ENCODE data around the gene CLEC2A. TPM values are rescaled to one million over a fixed set of nuclear protein-coding genes. Genes with fewer than 3 reads are reported as not detected.

The CLEC2A gene
- total RNA-seq, 6 experiments from 2014 or later = not detected

- Histone ChIP-seq H3K27me3 (no peaks in the 10 kb centered on the region), H3K9me3 (no peaks in the 10 kb centered on the region), H3K4me3 (peak within 1 kb of the TSS; percentile 33 to 50 (median 48)), H3K36me3 (no peaks in the 10 kb centered on the region), H3K27ac (peak within 1 kb of the TSS; percentile 78 to 97 (median 87)), H3K4me1 (peaks cover 0 to 5% (median 0%) of the 10 kb centered on the region in 4 donors)
- DNase-seq (peak in 1 of 3 donors; percentile 18), ATAC-seq (peak; percentile 83 to 90 (median 86))
- TF ChIP-seq CTCF (IDR thresholded peaks at IDR 0.05) (no peak), POLR2A (IDR thresholded peaks at IDR 0.05) (peak; percentile 64)
- 0% methylated on average over 11 of the region's 11 CpGs for WGBS (ENCODE audit: insufficient coverage, low coverage, low lambda C conversion rate, missing lambda C conversion rate)
- intact Hi-C loops (cut with DNase I) = no loop called here
These were observed 62.6 kb downstream of the CLEC2A start, which contains the start of gene CLEC2B for GRCh38 chr12:9869307-9870161. CLEC2B (minus strand) TSS chr12:9869354.

- H3K27ac ChIP-seq = peak overlapping the region; percentile 78 to 97 (median 87)
These were observed 63.2 kb downstream of the CLEC2A start for GRCh38 chr12:9868951-9869306.

GRCh38 chr12:9868311-9868801 lies 63.8 kb downstream of the CLEC2A start:
- H3K36me3 ChIP-seq = no peaks in the 10 kb centered on the region
- no peaks in the 10 kb centered on the region for H3K27me3 ChIP-seq
- H3K27ac ChIP-seq = peak overlapping the region; percentile 78 to 97 (median 87)
- 45% methylated on average over 11 of the region's 11 CpGs for WGBS (ENCODE audit: insufficient coverage, low coverage, low lambda C conversion rate, missing lambda C conversion rate)
- no peak for TF ChIP-seq POLR2A (IDR thresholded peaks at IDR 0.05)
- TF ChIP-seq CTCF (IDR thresholded peaks at IDR 0.05) = no peak
- DNase-seq = no peak
- no peak for ATAC-seq
- H3K9me3 ChIP-seq = no peaks in the 10 kb centered on the region
- peak overlapping the region; percentile 33 to 50 (median 48) for H3K4me3 ChIP-seq
- intact Hi-C loops (cut with DNase I) = no loop called here
- peaks cover 0 to 5% (median 0%) of the 10 kb centered on the region in 4 donors for H3K4me1 ChIP-seq

More at GRCh38 chr12:9868951-9869306, 63.2 kb downstream of the CLEC2A start:
- Histone ChIP-seq H3K4me1 (peaks cover 0 to 5% (median 0%) of the 10 kb centered on the region in 4 donors), H3K9me3 (no peaks in the 10 kb centered on the region), H3K4me3 (peak overlapping the region; percentile 33 to 50 (median 48)), H3K27me3 (no peaks in the 10 kb centered on the region), H3K36me3 (no peaks in the 10 kb centered on the region)
- intact Hi-C loops (cut with DNase I) = no loop called here
- DNase-seq = no peak
- ATAC-seq = no peak
- 10% methylated on average over 4 of the region's 4 CpGs for WGBS (ENCODE audit: insufficient coverage, low coverage, low lambda C conversion rate, missing lambda C conversion rate)
- TF ChIP-seq CTCF (IDR thresholded peaks at IDR 0.05) (no peak), POLR2A (IDR thresholded peaks at IDR 0.05) (no peak)

GRCh38 chr12:9867531-9867930 lies 64.6 kb downstream of the CLEC2A start:
- WGBS (ENCODE audit: insufficient coverage, low coverage, low lambda C conversion rate, missing lambda C conversion rate) = 40% methylated on average over 4 of the region's 4 CpGs
- H3K4me3 ChIP-seq = peak overlapping the region; percentile 14 to 50 (median 14)
- ATAC-seq (no peak), DNase-seq (no peak)
- intact Hi-C loops (cut with DNase I) = no loop called here
- TF ChIP-seq CTCF (IDR thresholded peaks at IDR 0.05) (no peak), POLR2A (IDR thresholded peaks at IDR 0.05) (no peak)
- no peaks in the 10 kb centered on the region for H3K9me3 ChIP-seq
- no peaks in the 10 kb centered on the region for H3K36me3 ChIP-seq
- peaks cover 0 to 5% (median 0%) of the 10 kb centered on the region in 4 donors for H3K4me1 ChIP-seq
- peak overlapping the region; percentile 16 to 78 (median 34) for H3K27ac ChIP-seq
- H3K27me3 ChIP-seq = no peaks in the 10 kb centered on the region
